Esophagus squamous epithelium (tissue), 5 donors: ENCODE data around the gene PLSCR4. TPM values are rescaled to one million over a fixed set of nuclear protein-coding genes. Genes with fewer than 3 reads are reported as not detected.

ENCODE experiments used
- DNase-seq: peaks from one replicate; lab custom pipeline; 2025; lab: John Stamatoyannopoulos, UW
- H3K27ac ChIP-seq, 4 donors: fragments of 200-600 bp; sonication (generic); one replicate each; pipeline ENCODE4 v1.5.1; 2016 to 2019; ENCODE audit warnings: mild to moderate bottlenecking in 1 of 4
- H3K27me3 ChIP-seq, 4 donors: fragments of 200-600 bp; sonication (generic); 1 replicate in 3 of 4; 2 replicates in 1 of 4; pipeline versions ENCODE4 v1.5.1 to v1.6.0; 2017 to 2021; ENCODE audit warnings: antibody characterized with exemption in 1 of 4
- H3K36me3 ChIP-seq, 3 donors: fragments of 200-600 bp; sonication (generic); one replicate each; pipeline ENCODE4 v1.5.1; 2016 to 2019
- H3K4me1 ChIP-seq, 3 donors: fragments of 200-600 bp; sonication (generic); one replicate each; pipeline ENCODE4 v1.5.1; 2017 to 2019
- H3K4me3 ChIP-seq, 4 donors: fragments of 200-600 bp; sonication (generic); 1 replicate in 3 of 4; 2 replicates in 1 of 4; pipeline ENCODE4 v1.5.1; 2016 to 2019; ENCODE audit warnings: mild to moderate bottlenecking in 2 of 4, moderate library complexity in 1 of 4
- H3K9me3 ChIP-seq, 3 donors: fragments of 200-600 bp; sonication (generic); one replicate each; pipeline ENCODE4 v1.5.1; 2016 to 2019
- CTCF ChIP-seq, 6 experiments: fragments of 450-650 bp in 4 of 6; fragments of 200-600 bp in 2 of 6; sonication (generic) in 2 of 6; IDR thresholded peaks; one replicate each; pipeline ENCODE4 v1.5.1; 2016 to 2019; ENCODE audit warnings: antibody characterized with exemption in 6 of 6, mild to moderate bottlenecking in 4 of 6, moderate library complexity in 4 of 6
- POLR2A ChIP-seq, 4 donors: fragments of 450-650 bp; IDR thresholded peaks; one replicate each; pipeline ENCODE4 v1.6.1; 2017; ENCODE audit warnings: antibody characterized with exemption in 4 of 4, mild to moderate bottlenecking in 4 of 4, moderate library complexity in 3 of 4
- WGBS, 2 donors: methylation state at CpG; one replicate each; pipeline ENCODE4 v1.1.5; 2018; 5-methylcytosine and 5-hydroxymethylcytosine counted together
- intact Hi-C: fragments of 100-400 bp; cut with DNase I; formaldehyde crosslinking; loops from one replicate; pipeline ENCODE4 v1.15.0; 2022
- total RNA-seq, 4 donors: library from RNA; depleted of rRNA; stranded (reverse); fragments of >200 nt; gene quantifications; one replicate each; pipeline ENCODE4 v1.1.0, GENCODE V29; 2016
- donor health status: DM: yes; HTN: yes; CAD: no.

PLSCR4 gene
- total RNA-seq, 4 donors from 2014 or later = 5.5 to 39.1 (median 13.4) TPM

- peaks cover 0 to 59% (median 33%) of the 10 kb centered on the region in 3 donors for H3K4me1 ChIP-seq
- H3K9me3 ChIP-seq = no peaks in the 10 kb centered on the region
- intact Hi-C loops = no loop called here
- H3K27me3 ChIP-seq = peaks cover 0 to 6% (median 0%) of the 10 kb centered on the region in 4 donors
- H3K36me3 ChIP-seq = no peaks in the 10 kb centered on the region
- no peak for DNase-seq
- WGBS, 2 donors = 21 to 40% methylated on average over 2 of the region's 2 CpGs
- TF ChIP-seq POLR2A (IDR thresholded peaks at IDR 0.05) (no peak), CTCF (IDR thresholded peaks at IDR 0.05) (no peak)
- no peak overlapping the region for H3K4me3 ChIP-seq
- peak overlapping the region in 3 of 4 donors; percentile 19 to 38 (median 35) for H3K27ac ChIP-seq
Measured at GRCh38 chr3:146165877-146166276, 85.0 kb downstream of the PLSCR4 start.

GRCh38 chr3:146164971-146165769 is 85.7 kb downstream of the PLSCR4 start:
- WGBS, 2 donors = 74 to 75% methylated on average over 7 of the region's 7 CpGs
- Histone ChIP-seq H3K4me1 (peaks cover 0 to 59% (median 33%) of the 10 kb centered on the region in 3 donors), H3K27ac (peak overlapping the region in 2 of 4 donors; percentile 35 to 55), H3K9me3 (no peaks in the 10 kb centered on the region), H3K4me3 (no peak overlapping the region), H3K36me3 (no peaks in the 10 kb centered on the region), H3K27me3 (peaks cover 0 to 10% (median 0%) of the 10 kb centered on the region in 4 donors)
- DNase-seq = no peak
- intact Hi-C loops = no loop called here
- TF ChIP-seq POLR2A (IDR thresholded peaks at IDR 0.05) = no peak
- no peak for TF ChIP-seq CTCF (IDR thresholded peaks at IDR 0.05)

GRCh38 chr3:146164506-146164905 is 86.4 kb downstream of the PLSCR4 start:
- intact Hi-C loops = no loop called here
- Histone ChIP-seq H3K9me3 (no peaks in the 10 kb centered on the region), H3K36me3 (no peaks in the 10 kb centered on the region), H3K4me3 (no peak overlapping the region), H3K27ac (no peak overlapping the region), H3K27me3 (peaks cover 0 to 11% (median 0%) of the 10 kb centered on the region in 4 donors), H3K4me1 (peaks cover 0 to 64% (median 33%) of the 10 kb centered on the region in 3 donors)
- no peak for TF ChIP-seq CTCF (IDR thresholded peaks at IDR 0.05)
- no peak for TF ChIP-seq POLR2A (IDR thresholded peaks at IDR 0.05)
- DNase-seq = no peak

- intact Hi-C loops = no loop called here
- peaks cover 0 to 11% (median 0%) of the 10 kb centered on the region in 4 donors for H3K27me3 ChIP-seq
- peak overlapping the region; percentile 3 to 94 (median 32) for H3K27ac ChIP-seq
- no peaks in the 10 kb centered on the region for H3K9me3 ChIP-seq
- no peak for DNase-seq
- peaks cover 0 to 68% (median 33%) of the 10 kb centered on the region in 3 donors for H3K4me1 ChIP-seq
- no peak overlapping the region for H3K4me3 ChIP-seq
- no peaks in the 10 kb centered on the region for H3K36me3 ChIP-seq
- TF ChIP-seq POLR2A (IDR thresholded peaks at IDR 0.05) (no peak), CTCF (IDR thresholded peaks at IDR 0.05) (no peak)
Measured at GRCh38 chr3:146164071-146164470, 86.8 kb downstream of the PLSCR4 start.

GRCh38 chr3:146163584-146163983 is 87.3 kb downstream of the PLSCR4 start:
- Histone ChIP-seq H3K27ac (peak overlapping the region; percentile 3 to 94 (median 32)), H3K27me3 (peaks cover 0 to 11% (median 0%) of the 10 kb centered on the region in 4 donors), H3K4me1 (peaks cover 0 to 73% (median 35%) of the 10 kb centered on the region in 3 donors), H3K9me3 (no peaks in the 10 kb centered on the region), H3K4me3 (no peak overlapping the region), H3K36me3 (no peaks in the 10 kb centered on the region)
- WGBS, 2 donors = 36 to 41% methylated on average over 2 of the region's 2 CpGs
- TF ChIP-seq CTCF (IDR thresholded peaks at IDR 0.05) = peak in 4 of 6 experiments; percentile 43 to 75 (median 59)
- no peak for TF ChIP-seq POLR2A (IDR thresholded peaks at IDR 0.05)
- intact Hi-C loops = no loop called here
- DNase-seq = no peak
